ENCODE data around the gene KRTAP27-1.

KRTAP27-1 gene
- 0 reads per million in 2 donors for total RNA-seq

- no peak for DNase-seq
Measured at GRCh38 chr21:30337276-30337744, at the start of gene KRTAP27-1. Gene KRTAP27-1, minus strand, starts transcription at chr21:30337694. Its CDS starts 26 bp downstream, at chr21:30337668.

DNA sequence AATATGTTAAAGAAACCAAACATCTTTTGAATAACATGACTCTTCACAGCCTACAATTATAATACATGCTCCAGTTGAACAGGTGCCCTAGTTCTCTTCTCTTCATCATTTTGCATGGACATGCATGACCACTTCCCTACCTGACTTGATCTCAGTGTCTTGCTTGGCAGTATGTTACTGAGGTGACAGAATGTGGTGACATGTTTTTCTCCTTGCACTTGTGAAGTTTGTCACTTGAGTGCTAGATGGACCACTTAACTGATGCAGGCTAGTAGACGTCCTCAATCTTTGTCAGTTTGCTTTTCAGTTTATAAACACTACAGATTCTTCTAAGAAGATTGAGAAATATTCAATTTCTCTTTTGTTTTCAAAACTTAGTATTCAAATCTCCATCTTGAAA lies 44.7 kb upstream of the KRTAP27-1 start:
- no peak for DNase-seq

DNA sequence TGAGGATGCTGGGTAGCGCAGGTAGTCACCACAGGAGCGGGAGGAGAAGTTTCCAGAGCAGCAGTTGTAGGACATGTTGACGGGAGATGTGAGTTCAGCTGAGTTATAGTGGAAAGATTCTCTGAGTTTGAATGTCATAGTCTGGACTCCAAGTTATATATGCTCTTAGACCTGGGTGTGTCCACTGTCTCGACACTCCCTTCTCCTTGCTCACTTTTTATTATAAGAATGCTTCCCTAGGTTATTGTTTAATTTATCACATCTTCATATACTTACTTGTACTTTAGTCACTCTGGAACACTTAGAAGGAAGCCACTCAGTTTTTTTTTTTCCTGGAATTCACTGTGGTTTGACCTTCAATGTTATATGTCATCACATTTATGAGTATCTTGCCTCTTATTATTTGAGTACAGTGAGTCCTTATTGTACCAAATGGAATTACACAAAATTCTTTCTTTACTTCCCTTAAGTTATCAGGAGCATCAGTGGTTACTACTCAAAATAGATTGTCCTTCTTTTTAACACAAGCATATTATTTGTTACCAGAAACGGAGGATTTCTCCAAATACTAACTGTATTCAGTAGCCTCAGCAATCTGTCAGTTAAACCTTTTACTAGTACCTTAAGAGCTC lies 34.8 kb upstream of the KRTAP27-1 start, which contains the start of gene KRTAP13-2:
Gene KRTAP13-2, minus strand, starts transcription at position 133 of the 632 bp plus-strand sequence. Its CDS starts 58 bp downstream, at position 75.
- no peak for DNase-seq

- no peak for DNase-seq
Measured at GRCh38 chr21:30355906-30356305, 18.4 kb upstream of the KRTAP27-1 start.

DNA sequence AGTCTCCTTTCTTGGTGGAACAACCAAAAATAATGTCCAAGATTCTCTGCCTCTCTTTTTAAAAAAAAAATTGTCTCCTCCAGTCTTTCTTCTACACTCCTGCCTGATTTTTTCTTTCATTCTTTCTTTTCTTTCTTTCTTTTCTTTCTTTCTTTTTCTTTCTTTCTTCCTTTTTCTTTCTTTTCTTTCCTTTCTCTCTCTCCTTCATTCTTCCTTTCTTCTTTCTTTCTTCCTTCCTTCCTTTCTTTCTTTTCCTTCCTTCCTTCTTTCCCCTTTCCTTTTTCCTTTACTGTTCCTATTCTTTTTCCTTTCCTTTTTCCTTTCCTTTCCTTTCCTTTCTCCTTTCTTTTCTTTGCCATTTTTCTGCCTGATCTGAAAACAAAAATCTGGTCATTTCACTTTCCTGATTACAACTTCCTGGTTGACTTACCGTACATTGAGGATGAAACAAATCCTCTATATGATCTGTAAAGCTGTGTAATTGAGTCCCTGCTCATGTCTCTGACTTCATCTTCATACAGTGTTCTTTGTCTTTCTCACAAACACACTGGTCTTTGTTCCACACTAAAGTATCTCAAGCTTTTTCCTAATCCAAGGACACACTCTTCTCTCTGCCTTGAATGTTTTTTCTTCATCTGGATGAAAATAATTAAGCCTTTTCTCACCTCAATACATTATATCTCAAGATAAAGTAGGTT lies 17.0 kb upstream of the KRTAP27-1 start:
- no peak for DNase-seq

- DNase-seq, result no peak
Measured at GRCh38 chr21:30351534-30351933, 14.0 kb upstream of the KRTAP27-1 start.

GRCh38 chr21:30349572-30349971 lies 12.1 kb upstream of the KRTAP27-1 start:
- DNase-seq, result no peak

DNA sequence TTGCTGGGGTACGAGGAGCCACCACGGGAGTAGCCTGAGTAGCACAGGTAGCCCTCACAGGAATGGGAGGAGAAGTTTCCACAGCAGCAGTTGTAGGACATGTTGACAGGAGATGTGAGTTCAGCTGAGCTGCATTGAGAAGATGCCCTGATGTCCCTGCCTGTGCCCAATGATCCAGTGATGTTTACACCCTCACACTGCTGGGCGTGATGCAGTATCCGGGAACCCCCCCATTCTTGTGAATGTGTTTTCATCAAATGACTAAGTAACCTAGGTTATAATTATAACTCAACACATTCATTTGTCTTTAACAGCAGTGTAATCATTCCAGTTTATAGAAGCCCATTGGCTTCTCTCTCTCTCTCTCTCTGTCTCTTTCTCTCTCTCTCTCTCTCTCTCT lies 11.0 kb upstream of the KRTAP27-1 start, which contains the start of gene KRTAP23-1:
Gene KRTAP23-1, minus strand, starts transcription at position 101 of the 400 bp plus-strand sequence. Its CDS starts 0 bp downstream, at position 101.
- no peak for DNase-seq

DNA sequence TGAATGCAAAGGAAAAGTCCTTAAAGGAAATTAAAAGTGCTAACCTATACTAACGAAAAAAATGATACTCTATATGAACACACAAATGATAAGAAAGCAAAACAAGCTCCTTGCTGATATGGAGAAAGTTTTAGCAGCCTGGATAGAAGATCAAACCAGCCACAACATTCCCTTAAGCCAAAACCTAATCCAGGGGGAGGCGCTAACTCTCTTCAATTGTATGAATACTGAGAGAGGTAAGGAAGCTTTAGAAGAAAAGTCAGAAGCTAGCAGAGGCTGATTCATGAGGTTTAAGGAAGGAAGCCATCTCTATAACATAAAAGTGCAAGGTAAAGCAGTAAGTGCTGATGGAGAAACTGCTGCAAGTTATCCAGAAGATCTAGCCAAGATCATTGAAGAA lies 7.5 kb upstream of the KRTAP27-1 start:
- no peak for DNase-seq

GRCh38 chr21:30340714-30341573 lies 3.5 kb upstream of the KRTAP27-1 start:
- DNase-seq, result no peak

DNA sequence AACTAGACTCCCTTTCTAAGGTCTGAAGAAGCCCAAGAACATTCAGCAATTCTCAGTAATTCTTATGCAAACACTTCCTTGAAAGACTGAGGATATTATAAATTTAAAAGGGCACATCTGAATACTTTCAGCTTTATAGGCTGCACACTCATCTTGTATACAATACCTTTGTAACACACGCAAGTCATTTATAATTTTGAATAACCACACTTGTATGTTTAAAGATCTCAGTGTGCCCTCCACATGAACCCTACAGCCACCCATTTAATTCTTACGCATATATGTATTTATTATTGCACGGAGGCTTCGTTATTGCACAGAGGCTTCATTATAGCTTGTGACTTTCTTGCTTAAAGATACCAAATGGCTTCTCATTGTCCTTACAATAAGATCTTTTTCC lies 1.2 kb upstream of the KRTAP27-1 start:
- no peak for DNase-seq

DNA sequence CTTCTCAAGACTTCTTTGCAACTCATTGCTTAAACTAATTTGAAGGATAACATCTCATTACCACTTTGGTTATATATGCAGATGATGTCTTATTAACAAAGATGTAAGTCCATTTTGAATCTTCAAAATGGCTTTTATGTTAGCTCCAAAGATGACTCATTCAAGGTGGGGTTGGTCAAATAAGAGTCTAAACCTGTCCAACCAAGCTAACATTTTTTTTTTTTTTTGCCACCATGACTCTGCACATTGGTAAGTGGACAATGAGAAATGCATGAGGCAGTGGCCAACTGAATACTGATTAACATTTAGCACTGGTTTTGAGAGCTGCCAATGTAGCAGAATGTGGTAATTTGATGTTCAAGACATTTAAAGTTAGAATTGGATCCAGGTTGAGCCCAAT lies 278 bp upstream of the KRTAP27-1 start:
- DNase-seq, result no peak

GRCh38 chr21:30336596-30336995 lies 898 bp downstream of the KRTAP27-1 start:
- DNase-seq, result no peak

- no peak for DNase-seq
Measured at GRCh38 chr21:30333736-30334135, 3.8 kb downstream of the KRTAP27-1 start.

- no peak for DNase-seq
Measured at GRCh38 chr21:30332681-30333080, 4.8 kb downstream of the KRTAP27-1 start.

DNA sequence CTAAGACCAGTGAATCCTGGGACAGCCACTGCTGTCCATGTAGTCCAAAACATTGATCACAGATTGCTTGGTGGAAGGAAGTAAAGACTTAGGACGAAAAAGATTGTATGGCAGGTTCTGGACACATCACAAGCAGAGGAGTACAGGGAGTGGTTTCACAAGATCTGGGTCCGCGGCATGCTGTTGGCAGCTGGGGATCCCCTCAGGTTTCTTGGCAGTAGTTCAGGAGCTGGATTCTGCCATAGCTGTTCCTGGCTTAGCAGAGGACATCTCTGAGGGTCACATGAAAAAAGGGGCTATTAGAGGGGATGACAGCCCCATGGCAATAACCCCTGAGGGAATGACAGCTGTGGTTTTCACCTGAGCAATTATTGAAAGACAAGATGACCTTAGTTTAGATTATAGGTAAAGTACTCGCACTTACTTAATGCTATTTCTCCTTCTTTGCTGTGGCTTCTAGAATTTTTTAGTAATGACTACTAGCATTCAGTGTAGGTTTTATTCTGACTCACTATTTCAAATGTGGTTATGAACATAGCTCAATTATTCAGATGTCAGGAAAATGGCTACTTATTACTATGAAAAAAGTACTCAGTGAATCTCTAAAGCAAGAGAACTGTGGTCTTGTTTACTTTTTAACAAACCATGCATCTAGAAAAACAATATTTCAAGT lies 8.2 kb downstream of the KRTAP27-1 start:
- no peak for DNase-seq

DNA sequence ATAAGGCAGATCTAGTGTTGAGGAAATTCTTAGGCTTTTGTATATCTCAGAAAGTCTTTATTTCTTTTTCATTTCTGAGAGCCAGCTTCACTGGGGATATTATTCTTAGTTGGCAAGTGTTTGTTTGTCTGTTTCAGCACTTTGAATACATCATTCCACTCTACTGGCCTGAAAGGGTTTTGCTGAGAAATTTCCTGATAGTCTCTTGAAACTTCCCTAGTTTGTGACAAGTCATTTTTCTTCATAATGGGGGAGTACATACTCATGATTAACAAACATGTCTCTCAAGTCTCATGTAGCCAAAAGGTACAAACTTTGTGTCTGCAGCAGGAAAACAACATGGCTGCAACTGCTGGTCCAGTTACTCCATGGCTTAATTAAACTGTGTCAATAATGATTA lies 11.1 kb downstream of the KRTAP27-1 start:
- no peak for DNase-seq

- no peak for DNase-seq
Measured at GRCh38 chr21:30320215-30320614, 17.3 kb downstream of the KRTAP27-1 start, which contains the start of gene KRTAP26-1. Gene KRTAP26-1, minus strand, starts transcription at chr21:30320315. Its CDS starts 280 bp downstream, at chr21:30320035.

DNA sequence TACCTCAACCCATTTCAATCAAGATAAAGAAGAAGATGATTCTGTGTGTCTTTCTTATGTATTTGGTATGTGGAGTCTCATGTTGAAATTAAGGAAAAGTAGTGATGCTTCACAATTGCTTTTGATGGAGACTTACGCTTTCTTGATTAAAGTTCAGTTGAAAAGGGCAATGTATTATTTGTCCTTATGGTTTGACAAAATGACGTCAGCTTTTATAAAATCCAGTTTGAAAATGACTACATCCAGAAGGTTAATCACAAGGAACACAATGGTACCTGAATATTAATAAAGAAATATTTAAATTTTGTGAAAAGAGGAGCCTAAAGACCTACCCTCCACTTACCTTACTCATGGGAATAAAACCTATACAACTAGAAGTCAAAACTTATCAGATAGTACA lies 21.8 kb downstream of the KRTAP27-1 start:
- DNase-seq, result no peak

DNA sequence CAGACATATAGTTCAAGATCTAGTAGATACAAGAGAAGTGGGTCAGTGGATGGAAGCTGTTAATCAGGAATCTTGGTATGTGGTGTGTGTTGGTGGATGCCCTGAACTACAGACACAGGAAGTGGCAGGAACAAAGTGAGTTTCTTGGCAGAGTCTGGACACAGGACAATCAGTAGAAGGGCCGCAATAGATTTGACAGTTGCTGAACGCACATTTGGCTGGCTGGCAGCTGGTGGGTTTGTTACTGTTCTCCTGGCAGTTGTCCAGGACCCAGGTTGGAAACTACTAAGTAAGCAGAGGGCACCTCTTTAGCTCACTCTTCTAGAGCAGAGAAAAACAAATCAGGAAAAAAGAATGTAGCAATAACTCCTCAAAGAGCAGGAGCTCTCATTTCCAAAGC lies 30.6 kb downstream of the KRTAP27-1 start:
- DNase-seq, result no peak

- DNase-seq, result no peak
Measured at GRCh38 chr21:30305136-30305535, 32.4 kb downstream of the KRTAP27-1 start.

DNA sequence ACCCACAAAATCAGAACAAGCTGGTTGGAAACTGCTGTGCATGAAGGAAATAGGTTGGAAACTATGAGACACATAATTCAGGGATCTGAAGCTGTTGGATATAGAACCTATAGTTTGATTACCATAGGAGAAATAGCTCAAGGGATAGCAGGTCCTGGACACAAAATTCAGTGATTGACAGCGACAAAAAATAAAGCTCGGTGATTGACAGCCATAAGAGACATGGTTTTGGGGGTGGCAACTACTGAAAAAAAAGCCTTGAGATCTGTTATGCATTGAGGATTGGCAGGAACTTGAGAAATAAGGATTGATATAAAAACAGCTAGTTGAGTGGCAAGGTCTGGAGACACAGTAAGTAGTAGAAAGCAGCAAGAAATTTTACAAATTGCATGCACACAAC lies 48.3 kb downstream of the KRTAP27-1 start, which contains the start of gene KRTAP25-1:
Gene KRTAP25-1, minus strand, starts transcription at position 300 of the 400 bp plus-strand sequence. Its CDS starts 24 bp downstream, at position 276.
- no peak for DNase-seq

All from T-helper 9 cell (primary cell).